GM18505 (cell line): Measurements from ENCODE around the gene LIG4.

Experiments used
- ATAC-seq: cut with Tn5 transposase; IDR thresholded peaks from one replicate; pipeline ENCODE4 v1.9.1; 2021; ENCODE audit not compliant: unreplicated experiment
- POLR2A ChIP-seq: IDR thresholded peaks from 4 replicates; pipeline ENCODE4 v1.6.1; 2011; ENCODE audit warnings: borderline replicate concordance; ENCODE audit not compliant: insufficient read depth, insufficient read length; ENCODE audit errors: extremely low read depth

The LIG4 gene

GRCh38 chr13:108168929-108169328, 46.4 kb downstream of the LIG4 start:
- no peak for ATAC-seq

GRCh38 chr13:108166078-108166477, 49.3 kb downstream of the LIG4 start:
- ATAC-seq, result no peak
- no peak for TF ChIP-seq POLR2A

More at GRCh38 chr13:108168929-108169328, 46.4 kb downstream of the LIG4 start:
- no peak for TF ChIP-seq POLR2A

GRCh38 chr13:108158746-108159145, 56.6 kb downstream of the LIG4 start:
- ATAC-seq, result no peak
- no peak for TF ChIP-seq POLR2A
